ENCODE results near the gene ARMCX4.
"Not testable (repeated sequence)": the region's sequence is repeated elsewhere in the genome, so short reads cannot be mapped to it uniquely, and the experiment has no call there.

ARMCX4 gene

GRCh38 chrX:101485212-101485949 is at the start of gene ARMCX4:
Gene ARMCX4 (plus strand): TSS chrX:101485456. CDS start chrX:101488590, 3,134 bp downstream.
- DNase-seq (ENCODE audit: low spot score): no peak

DNA sequence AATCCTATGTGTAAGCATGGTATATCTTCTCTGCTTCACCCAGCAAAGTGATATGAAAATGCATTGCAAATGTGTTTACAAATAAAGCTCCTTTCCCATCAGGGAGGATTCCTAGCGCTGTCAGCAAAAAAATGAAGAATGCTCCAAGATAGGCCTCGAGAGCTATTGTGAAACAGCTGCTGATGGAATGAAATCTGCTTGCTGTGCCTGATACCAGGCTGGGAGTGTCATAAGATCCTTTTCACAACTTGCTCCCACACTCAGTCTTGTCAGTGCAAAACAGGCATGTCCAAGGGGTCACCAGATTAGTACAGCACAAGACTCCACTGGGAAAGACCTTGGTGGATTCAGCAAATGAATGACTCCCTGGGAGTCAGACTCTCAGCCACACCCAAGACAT is 43.2 kb upstream of the ARMCX4 start:
- DNase-seq (ENCODE audit: low spot score): no peak

DNA sequence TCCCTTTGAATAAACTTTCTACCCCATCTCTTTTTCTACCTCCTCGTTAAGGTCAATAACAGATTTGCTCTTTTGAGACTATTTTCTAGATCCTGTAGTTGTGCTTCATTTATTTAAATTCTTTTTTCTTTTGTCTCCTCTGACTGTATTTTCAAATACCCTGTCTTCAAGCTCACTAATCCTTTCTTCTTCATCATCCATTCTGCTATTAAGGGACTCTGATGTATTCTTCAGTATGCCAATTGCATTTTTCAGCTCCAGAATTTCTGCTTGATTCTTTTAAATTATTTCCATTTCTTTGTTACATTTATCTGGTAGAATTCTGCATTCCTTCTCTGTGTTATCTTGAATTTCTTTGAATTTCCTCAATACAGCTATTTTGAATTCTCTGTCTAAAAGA is 36.0 kb upstream of the ARMCX4 start:
- DNase-seq (ENCODE audit: low spot score): no peak

DNA sequence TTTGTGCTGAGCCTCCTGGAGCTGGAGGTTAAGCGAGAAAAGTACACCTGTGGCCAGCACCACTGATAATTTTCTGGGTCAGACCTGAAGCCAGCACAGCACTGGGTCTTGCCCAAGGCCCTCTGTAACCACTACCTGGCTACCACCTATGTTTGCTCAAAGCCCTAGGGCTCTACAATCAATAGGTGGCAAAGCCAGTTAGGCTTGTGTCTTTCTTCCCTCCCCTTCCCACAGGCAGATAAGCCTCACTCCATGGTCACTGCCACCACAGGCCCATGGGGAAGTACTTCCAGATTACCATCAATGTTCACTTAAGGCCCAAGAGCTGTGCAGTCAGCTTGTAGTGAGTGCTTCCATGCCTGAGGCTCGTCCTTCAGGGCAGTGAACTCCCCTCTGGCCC is 35.2 kb upstream of the ARMCX4 start:
- no peak for DNase-seq (ENCODE audit: low spot score)

- no peak for DNase-seq (ENCODE audit: low spot score)
Measured at GRCh38 chrX:101450961-101451360, 34.3 kb upstream of the ARMCX4 start.

GRCh38 chrX:101452056-101452455 is 33.2 kb upstream of the ARMCX4 start:
- DNase-seq (ENCODE audit: low spot score): no peak

DNA sequence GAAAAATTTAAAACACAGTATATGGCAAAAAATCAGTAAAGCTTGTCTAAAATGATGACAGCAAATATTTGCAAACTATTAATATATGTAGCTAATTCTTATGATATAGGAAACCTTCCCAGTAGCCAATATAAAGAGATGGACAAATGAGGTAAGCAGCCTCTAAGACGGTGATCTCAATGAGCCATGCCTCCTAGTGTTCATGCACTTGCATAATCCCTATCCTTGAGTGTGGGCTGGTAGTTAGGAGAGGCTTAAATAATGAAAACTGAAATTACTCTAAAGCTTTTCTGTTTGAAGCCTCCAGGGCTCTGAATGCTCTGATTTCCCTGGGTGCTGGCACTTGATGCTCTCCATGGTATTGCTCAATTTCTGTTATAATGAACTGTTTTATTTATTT is 24.6 kb upstream of the ARMCX4 start:
- DNase-seq (ENCODE audit: low spot score): no peak

- DNase-seq (ENCODE audit: low spot score): no peak
Measured at GRCh38 chrX:101462892-101463291, 22.4 kb upstream of the ARMCX4 start.

GRCh38 chrX:101478366-101478765 is 6.9 kb upstream of the ARMCX4 start:
- DNase-seq (ENCODE audit: low spot score): no peak

- no peak for DNase-seq (ENCODE audit: low spot score)
Measured at GRCh38 chrX:101482296-101482695, 3.0 kb upstream of the ARMCX4 start.

DNA sequence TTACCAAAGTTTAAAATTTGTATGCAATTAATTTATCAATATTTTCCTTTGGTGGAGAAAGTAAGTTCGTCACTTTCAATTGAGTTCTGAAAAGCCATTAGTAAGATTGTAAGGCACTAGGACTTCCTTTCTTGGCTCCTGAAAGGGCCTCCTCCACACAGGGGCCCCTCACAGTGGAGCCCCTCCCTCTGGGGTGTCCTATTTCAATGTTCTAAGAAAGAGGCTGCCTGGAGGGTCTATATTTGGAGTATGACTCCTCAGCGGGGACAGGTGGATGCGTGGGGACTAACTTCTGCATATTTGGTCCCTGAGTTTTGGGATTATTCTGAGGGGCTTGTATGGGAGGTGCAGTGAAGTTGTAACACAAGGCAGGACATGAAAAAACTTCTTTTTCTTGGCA is 1.6 kb upstream of the ARMCX4 start:
- DNase-seq (ENCODE audit: low spot score): no peak

DNA sequence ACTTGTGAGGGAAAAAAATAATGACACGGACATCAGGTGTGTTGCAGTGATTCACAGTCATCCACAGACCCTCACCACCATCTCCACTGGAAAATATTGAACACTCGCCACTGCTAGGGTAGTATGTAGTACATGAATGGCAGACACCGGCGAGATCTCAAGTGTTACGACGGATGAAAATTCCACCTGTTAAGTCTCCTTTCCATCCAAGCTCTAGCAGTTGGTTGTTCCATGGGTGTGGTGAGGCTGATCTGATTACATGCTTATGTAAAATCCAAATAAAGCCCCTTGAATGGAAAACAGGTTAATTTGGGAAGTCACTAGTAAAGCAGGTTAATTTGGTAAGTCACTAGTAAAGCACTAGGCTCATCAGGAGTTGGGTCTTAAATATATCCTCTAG is 1.1 kb upstream of the ARMCX4 start:
- no peak for DNase-seq (ENCODE audit: low spot score)

GRCh38 chrX:101488796-101489195 is 3.5 kb downstream of the ARMCX4 start:
- no peak for DNase-seq (ENCODE audit: low spot score)

DNA sequence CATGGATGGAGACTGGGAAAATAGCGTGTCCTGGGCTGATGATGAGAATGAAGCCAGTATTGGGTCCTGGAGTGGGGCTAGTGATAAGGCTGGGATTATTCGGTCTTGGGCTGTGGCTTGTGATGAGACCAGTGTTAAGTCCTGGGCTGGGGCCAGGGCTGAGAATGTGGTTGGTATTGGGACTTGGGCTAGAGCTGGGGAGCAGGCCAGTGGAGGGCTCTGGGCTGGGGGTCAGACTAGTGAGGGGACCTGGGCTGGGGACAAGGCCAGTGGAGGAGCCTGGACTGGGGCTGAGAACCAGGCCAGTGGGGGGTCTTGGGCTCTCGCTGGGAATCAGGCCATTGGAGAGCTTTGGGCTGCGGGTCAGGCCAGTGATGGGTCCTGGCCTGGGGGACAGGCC is 6.7 kb downstream of the ARMCX4 start:
- DNase-seq (ENCODE audit: low spot score): no peak

- DNase-seq (ENCODE audit: low spot score): no peak
Measured at GRCh38 chrX:101493225-101493624, 8.0 kb downstream of the ARMCX4 start.

DNA sequence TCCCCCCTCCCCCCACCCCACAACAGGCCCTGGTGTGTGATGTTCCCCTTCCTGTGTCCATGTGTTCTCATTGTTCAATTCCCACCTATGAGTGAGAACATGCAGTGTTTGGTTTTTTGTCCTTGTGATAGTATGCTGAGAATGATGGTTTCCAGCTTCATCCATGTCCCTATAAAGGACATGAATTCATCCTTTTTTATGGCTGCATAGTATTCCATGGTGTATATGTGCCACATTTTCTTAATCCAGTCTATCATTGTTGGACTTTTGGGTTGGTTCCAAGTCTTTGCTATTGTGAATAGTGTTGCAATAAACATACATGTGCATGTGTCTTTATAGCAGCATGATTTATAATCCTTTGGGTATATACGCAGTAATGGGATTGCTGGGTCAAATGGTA is 17.7 kb downstream of the ARMCX4 start:
- not testable (repeated sequence) for DNase-seq (ENCODE audit: low spot score)

DNA sequence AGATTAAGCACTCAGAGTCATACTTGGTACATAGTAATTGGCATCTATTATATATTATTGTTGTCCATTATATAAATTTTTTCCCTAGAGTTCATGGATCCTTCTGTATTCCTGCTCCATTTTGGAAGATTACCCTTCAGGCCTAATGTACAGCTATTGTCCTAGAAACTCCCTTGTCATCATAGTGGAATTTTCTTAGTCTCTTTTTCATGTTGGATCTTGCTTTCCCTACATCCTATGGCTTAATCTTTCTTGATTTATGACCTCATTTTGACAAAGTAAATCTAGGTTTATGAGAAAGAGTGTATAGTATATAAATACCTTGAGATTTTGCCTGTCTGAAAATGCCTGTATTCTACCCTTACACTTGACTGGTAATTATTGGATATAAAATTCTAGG is 22.1 kb downstream of the ARMCX4 start:
- no peak for DNase-seq (ENCODE audit: low spot score)

GRCh38 chrX:101507986-101508385 is 22.7 kb downstream of the ARMCX4 start:
- no peak for DNase-seq (ENCODE audit: low spot score)

GRCh38 chrX:101530944-101531343 is 45.7 kb downstream of the ARMCX4 start:
- DNase-seq (ENCODE audit: low spot score): no peak
